ENCODE results near the gene BAAT. TPM values are rescaled to one million over a fixed set of nuclear protein-coding genes. Genes with fewer than 3 reads are reported as not detected.

Gene BAAT
- polyA plus RNA-seq, 1 donor (not counting 4 experiments of a cell fraction or from before 2014, with no cell fraction given), result 0.14 TPM

DNA sequence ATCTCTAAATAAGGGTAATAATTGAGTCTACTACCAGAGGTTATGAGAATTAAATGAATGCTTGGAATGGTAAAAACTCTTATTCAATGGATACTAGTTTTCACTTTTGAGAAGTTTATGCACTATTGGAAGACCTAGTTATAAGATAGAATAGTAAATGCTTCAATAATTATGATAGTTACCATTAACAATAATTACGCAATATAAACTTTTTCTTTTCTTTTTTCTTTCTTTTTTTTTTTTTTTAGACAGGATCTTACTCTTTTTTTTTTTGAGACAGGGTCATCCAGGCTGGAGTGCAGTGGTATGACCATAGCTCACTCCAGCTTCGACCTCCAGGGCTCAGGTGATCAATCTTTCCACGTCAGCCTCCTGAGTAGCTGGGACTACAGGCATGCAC lies 44.1 kb upstream of the BAAT start:
- no peaks in the 10 kb centered on the region for H3K9me1 ChIP-seq (ENCODE audit: control insufficient read depth, extremely low read depth, insufficient read depth, low read length)
- no peak for FAIRE-seq
- dilution Hi-C loops (cut with MboI; ENCODE audit: extremely low pct_ligation_motif_present, low sequenced_read_pairs), result no loop called here

GRCh38 chr9:101427957-101428655 lies 43.3 kb upstream of the BAAT start:
- Histone ChIP-seq H3K27me3 (ENCODE audit: control insufficient read depth, extremely low read depth, insufficient read depth, low read length) (no peaks in the 10 kb centered on the region), H3K4me1 (ENCODE audit: control insufficient read depth, extremely low read depth, insufficient read depth, low read length) (no peaks in the 10 kb centered on the region), H3K4me3 (ENCODE audit: control insufficient read depth in 2 of 3, extremely low read depth in 1 of 3, insufficient read depth in 2 of 3, low read depth in 1 of 3, low read length in 3 of 3) (no peak overlapping the region), H3K27ac (ENCODE audit: control insufficient read depth, insufficient read depth, low read length) (no peak overlapping the region), H3K9ac (ENCODE audit: control insufficient read depth, extremely low read depth, insufficient read depth, low read length) (no peak overlapping the region), H3K9me3 (ENCODE audit: control insufficient read depth, low read depth, low read length) (no peaks in the 10 kb centered on the region), H3K9me1 (ENCODE audit: control insufficient read depth, extremely low read depth, insufficient read depth, low read length) (no peaks in the 10 kb centered on the region), H2AFZ (ENCODE audit: control insufficient read depth, low read length) (no peak overlapping the region), H3K36me3 (ENCODE audit: control insufficient read depth in 2 of 2, extremely low read depth in 1 of 2, insufficient read depth in 2 of 2, low read length in 2 of 2) (no peaks in the 10 kb centered on the region), H4K20me1 (ENCODE audit: control insufficient read depth, extremely low read depth, insufficient read depth, low read length) (no peaks in the 10 kb centered on the region), H3K79me2 (ENCODE audit: control insufficient read depth, insufficient read depth, low read length) (no peaks in the 10 kb centered on the region), H3K4me2 (ENCODE audit: control insufficient read depth, extremely low read depth, insufficient read depth, low read depth, low read length) (no peak overlapping the region)
- dilution Hi-C loops (cut with MboI; ENCODE audit: extremely low pct_ligation_motif_present, low sequenced_read_pairs), result no loop called here
- DNase-seq (ENCODE audit: low read depth, low spot score) (no peak), FAIRE-seq (no peak)
- TF ChIP-seq EZH2 (IDR thresholded peaks at IDR 0.05; ENCODE audit: low read length) (no peak), CTCF (optimal IDR thresholded peaks at IDR 0.05 in 1 of 3, IDR thresholded peaks at IDR 0.05 in 1 of 3, conservative IDR thresholded peaks at IDR 0.05 in 1 of 3; ENCODE audit: extremely low read depth in 1 of 3, insufficient read depth in 2 of 3, low read length in 3 of 3) (no peak)

More for the DNA sequence above, 44.1 kb upstream of the BAAT start:
- no peak overlapping the region for H3K4me2 ChIP-seq (ENCODE audit: control insufficient read depth, extremely low read depth, insufficient read depth, low read depth, low read length)
- H3K27me3 ChIP-seq (ENCODE audit: control insufficient read depth, extremely low read depth, insufficient read depth, low read length), result no peaks in the 10 kb centered on the region
- H4K20me1 ChIP-seq (ENCODE audit: control insufficient read depth, extremely low read depth, insufficient read depth, low read length), result no peaks in the 10 kb centered on the region
- no peak for TF ChIP-seq CTCF (optimal IDR thresholded peaks at IDR 0.05 in 1 of 3, IDR thresholded peaks at IDR 0.05 in 1 of 3, conservative IDR thresholded peaks at IDR 0.05 in 1 of 3; ENCODE audit: extremely low read depth in 1 of 3, insufficient read depth in 2 of 3, low read length in 3 of 3)
- H3K9ac ChIP-seq (ENCODE audit: control insufficient read depth, extremely low read depth, insufficient read depth, low read length), result no peak overlapping the region
- no peak overlapping the region for H3K4me3 ChIP-seq (ENCODE audit: control insufficient read depth in 2 of 3, extremely low read depth in 1 of 3, insufficient read depth in 2 of 3, low read depth in 1 of 3, low read length in 3 of 3)
- H3K36me3 ChIP-seq (ENCODE audit: control insufficient read depth in 2 of 2, extremely low read depth in 1 of 2, insufficient read depth in 2 of 2, low read length in 2 of 2), result no peaks in the 10 kb centered on the region
- no peak for DNase-seq (ENCODE audit: low read depth, low spot score)
- no peaks in the 10 kb centered on the region for H3K9me3 ChIP-seq (ENCODE audit: control insufficient read depth, low read depth, low read length)
- no peaks in the 10 kb centered on the region for H3K79me2 ChIP-seq (ENCODE audit: control insufficient read depth, insufficient read depth, low read length)
- no peaks in the 10 kb centered on the region for H3K4me1 ChIP-seq (ENCODE audit: control insufficient read depth, extremely low read depth, insufficient read depth, low read length)
- no peak overlapping the region for H2AFZ ChIP-seq (ENCODE audit: control insufficient read depth, low read length)
- no peak overlapping the region for H3K27ac ChIP-seq (ENCODE audit: control insufficient read depth, insufficient read depth, low read length)

All from keratinocyte (primary cell).